Eye (tissue), 1 donor: Measurements from ENCODE around the gene EPN2.
A peak's percentile ranks its signal among the peaks of the same experiment; 100 is the strongest.
"Not testable (repeated sequence)": the region's sequence is repeated elsewhere in the genome, so short reads cannot be mapped to it uniquely, and the experiment has no call there.

Experiments used
- DNase-seq: peaks from one replicate; pipeline ENCODE4 v3.0.0-alpha.2; 2015

The EPN2 gene

DNA sequence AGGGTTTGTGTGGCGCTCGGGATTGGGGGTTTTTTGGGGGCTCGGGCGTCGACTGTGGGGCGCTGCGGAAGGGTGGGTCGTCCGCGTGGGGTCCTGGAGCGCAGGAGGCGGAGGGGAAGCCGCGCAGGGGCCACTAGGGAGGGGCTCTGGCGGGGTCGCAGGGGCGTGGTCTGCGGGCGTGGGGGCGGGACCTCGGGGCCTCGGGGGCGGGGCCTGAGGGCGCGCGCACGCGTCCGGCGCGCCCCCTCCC, at the start of gene EPN2:
TSS of gene EPN2 (plus strand) at position 228 of the 250 bp plus-strand sequence. CDS start 45,754 bp downstream, outside the sequence.
- peak; percentile 85 for DNase-seq

DNA sequence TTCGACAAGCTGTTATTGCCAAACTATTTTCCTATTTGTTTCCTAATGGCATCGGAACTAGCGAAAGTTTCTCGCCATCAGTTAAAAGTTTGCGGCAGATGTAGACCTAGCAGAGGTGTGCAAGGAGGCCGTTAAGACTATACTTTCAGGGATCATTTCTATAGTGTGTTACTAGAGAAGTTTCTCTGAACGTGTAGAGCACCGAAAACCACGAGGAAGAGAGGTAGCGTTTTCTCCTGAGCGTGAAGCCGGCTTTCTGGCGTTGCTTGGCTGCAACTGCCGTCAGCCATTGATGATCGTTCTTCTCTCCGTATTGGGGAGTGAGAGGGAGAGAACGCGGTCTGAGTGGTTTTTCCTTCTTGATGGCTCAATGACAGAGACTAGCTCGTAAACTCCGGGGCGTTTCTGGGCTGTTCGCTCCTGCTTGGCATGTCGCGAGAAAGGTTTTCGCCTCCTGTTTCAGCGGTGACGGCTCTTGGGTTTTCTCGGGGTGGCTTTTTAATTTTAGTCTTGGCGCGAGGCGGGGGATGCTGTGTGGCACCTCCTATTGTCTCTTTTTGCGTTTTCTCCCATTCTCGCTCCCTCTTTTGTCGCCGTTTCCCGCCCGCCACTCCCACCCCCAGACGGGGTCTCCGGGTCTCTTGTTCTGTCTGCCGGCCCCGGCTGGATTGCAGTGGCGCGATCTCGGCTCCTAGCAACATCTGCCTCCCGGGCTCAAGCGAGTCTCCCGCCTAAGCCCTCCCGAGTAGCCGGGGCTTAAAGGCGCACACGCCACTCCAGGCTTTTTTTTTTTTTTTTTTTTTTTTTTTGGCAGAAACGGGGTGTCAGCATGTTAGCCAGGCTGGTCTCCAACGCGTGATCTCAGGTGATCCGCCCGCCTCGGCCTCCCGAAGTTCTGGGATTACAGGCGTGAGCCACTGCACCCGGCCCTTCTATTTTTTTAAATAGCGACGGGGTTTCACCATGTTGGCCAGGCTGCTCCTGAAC, 49.0 kb upstream of the EPN2 start:
- DNase-seq, result not testable (repeated sequence)

DNA sequence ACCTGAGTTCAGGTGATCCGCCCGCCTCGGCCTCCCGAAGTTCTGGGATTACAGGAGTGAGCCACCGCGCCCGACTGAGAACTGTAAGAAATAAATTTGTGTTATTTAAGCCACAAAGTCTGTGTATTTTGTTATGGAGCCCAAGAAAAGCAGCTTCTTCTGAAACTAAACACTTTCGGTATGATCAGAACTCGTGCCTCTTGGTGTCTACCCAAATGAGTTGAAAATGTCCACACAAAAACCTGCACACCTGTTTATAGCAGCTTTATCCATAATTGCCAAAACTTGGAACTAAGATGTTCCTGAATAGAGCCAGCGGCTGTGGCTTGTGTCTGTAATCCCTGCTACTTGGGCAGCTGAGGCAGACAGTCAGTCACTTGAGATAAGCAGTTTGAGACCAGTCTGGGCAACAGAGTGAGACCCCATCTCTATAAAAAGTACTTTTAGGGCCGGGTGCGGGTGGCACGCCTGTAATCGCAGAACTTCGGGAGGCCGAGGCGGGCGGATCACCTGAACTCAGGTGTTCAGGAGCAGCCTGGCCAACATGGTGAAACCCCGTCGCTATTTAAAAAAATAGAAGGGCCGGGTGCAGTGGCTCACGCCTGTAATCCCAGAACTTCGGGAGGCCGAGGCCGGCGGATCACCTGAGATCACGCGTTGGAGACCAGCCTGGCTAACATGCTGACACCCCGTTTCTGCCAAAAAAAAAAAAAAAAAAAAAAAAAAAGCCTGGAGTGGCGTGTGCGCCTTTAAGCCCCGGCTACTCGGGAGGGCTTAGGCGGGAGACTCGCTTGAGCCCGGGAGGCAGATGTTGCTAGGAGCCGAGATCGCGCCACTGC, 48.1 kb upstream of the EPN2 start:
- not testable (repeated sequence) for DNase-seq

DNA sequence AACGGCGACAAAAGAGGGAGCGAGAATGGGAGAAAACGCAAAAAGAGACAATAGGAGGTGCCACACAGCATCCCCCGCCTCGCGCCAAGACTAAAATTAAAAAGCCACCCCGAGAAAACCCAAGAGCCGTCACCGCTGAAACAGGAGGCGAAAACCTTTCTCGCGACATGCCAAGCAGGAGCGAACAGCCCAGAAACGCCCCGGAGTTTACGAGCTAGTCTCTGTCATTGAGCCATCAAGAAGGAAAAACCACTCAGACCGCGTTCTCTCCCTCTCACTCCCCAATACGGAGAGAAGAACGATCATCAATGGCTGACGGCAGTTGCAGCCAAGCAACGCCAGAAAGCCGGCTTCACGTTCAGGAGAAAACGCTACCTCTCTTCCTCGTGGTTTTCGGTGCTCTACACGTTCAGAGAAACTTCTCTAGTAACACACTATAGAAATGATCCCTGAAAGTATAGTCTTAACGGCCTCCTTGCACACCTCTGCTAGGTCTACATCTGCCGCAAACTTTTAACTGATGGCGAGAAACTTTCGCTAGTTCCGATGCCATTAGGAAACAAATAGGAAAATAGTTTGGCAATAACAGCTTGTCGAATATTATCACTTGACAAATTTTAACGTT, 47.3 kb upstream of the EPN2 start:
- not testable (repeated sequence) for DNase-seq

DNA sequence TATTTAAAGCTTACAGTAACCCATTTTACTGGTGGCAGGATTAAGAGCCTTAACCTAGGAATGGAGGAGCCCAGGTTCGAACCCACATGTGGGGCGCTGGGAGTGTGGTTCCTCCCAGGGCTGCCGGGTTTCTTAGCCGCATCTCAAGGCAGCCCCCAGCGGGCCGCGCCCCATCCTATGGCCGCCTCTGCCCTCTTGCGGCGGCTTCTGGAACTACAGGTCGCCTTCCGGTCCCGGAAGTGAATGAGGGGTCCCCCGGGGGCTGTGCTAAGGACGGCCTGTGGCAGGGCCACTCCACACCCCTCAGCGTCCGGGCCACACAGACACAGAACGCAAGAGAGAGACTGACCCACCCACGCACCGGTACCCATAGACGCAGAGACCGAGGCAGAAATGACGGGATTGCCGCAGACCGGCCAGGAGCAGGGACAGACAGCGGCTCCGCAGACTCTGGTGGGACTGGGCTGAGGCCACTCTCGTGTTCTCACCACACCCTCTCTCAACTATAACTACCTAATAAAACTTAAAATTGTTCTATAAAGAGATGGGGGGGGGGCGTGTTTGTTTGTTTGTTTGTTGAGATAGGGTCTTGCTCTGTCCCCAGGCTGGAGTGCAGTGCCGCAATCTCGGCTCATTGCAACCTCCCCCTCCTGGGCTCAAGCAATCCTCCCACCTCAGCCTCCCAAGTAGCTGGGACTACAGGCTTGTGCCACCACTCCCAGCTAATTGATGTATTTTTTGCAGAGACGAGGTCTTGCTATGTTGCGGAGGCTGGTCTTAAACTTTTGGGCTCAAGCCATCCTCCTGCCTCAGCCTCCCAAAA, 40.6 kb upstream of the EPN2 start:
- not testable (repeated sequence) for DNase-seq

DNA sequence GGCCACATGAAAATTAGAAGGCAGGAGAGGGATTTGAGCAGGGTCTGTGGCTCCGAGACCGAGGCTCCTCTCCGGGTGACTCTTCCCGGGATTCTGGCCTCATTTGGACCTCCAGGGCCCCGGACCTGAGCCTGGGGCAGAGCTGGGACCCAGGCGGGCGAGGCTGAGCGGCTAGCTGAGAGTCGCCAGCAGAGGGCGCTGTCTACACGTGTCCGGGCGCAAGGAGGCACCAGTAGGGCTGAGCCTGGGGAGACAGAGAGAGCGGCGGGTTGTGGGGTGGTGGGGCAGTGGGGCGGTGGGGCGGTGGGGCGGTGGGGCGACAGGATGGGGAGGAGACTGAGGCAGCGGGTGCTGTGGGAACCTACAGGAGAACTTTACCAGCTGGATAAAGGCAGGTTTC, 34.7 kb upstream of the EPN2 start:
- not testable (repeated sequence) for DNase-seq

DNA sequence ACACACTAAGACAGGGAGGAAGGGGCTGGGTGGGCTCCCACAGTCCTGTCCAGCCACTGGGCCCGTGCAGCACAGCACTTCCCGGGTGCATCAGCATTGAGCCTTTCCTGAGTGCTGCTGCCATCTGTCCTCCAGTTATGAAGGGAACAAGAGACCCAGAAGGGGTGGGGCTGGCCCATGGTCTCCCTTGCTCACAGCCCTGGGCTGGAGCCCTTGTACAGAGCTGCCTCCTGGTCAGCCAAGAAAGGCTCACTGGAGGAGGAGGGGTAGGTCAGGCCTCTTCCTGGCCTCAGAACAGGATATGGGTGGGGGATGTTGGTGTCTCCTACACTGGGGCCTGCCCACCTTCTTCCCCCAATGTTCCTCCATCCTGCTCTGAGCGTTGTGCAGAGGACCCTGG, 33.7 kb upstream of the EPN2 start:
- not testable (repeated sequence) for DNase-seq

DNA sequence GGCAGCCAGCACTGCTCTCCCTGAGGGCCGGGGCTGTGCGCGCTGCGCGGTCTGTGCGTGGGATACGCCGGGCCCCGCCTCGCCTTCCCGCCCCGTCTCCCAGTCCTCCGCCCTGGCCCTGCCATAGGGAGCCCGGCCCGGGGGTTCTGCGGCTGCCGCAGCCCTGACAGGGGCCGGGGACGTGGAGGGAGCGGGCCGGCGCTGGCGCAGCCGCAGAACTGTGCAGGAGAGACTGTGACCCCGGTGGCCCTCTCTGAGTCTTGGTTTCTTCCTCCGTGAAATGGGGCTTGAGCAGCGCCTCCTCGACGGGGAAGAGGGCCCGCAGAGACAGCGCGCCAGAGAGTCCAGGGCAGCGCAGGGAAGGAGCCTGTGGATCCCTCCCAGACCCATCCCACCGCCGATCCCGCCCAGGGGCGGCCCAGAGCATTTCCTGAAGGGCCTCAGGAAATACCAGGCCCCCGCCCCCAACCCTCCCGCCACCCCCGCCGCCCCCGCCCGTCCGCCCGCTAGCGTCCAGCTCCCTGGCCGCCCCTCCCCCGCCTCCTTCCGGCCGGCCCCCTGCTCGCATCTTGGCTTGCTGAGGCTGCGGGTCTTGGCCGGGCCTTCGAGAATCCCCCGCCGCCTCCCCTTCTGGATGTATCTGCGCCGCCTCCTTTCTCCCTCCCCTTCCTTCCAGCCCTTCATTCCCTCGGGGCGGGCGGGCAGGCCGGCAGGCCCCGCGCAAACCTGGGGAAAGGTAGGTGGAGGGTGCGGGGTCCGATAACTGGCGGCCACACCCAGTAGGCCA, 21.9 kb upstream of the EPN2 start:
- not testable (repeated sequence) for DNase-seq

DNA sequence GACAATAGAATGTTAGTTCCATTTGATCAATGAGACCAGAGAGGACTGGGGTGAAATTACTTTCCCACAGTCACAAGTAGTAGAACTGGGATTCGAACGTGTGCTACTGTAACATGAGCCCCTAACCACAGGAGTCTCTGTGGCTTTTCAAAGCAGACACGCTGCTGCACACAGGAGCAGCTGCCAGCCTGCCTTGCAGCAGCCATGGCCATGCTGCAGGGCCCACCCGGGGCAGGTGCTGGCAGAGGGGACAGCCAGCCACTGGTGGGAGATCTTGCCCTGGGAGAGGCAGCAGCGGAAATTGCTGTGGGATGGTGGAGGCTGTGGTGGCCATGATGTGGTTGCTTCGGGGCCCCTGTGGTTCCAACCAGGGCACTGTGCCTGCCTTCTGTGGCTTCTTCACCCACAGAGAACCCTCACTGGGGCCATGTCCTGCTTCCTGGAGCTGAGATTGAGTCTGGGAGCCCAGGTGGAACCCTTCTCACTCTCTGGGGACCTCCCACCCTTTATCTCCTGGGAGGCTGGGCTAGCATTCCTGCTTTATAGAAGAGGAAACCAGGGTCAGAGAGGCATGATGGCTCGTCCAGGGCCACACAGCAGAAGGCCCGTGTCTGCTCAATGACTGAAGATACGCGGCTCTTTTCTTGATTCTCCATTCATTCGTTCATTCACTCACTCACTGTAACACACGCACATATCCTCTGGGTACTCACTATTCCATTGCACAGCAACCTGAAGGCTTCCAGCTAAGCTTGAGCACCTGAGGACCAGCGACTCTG, 20.8 kb upstream of the EPN2 start:
- not testable (repeated sequence) for DNase-seq

DNA sequence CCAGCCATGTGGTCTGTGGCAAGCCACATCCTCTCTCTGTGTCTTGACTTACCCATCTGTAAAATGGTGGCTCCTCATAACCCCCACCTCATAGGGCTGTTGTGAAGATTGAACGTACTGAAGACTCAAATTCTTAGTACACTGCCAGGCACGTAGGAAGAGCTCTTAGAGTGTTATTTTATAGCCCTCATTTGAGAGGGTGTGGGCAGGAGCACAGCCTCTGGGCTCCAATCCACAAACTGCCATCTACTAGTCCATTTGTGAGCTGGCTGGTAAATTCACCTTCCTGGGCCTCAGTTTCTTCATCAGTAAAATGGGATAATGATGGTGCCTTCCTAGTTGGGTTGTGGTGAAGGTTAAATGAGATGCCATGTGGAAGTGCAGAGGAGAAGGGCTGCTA, 18.3 kb upstream of the EPN2 start:
- DNase-seq, result not testable (repeated sequence)

DNA sequence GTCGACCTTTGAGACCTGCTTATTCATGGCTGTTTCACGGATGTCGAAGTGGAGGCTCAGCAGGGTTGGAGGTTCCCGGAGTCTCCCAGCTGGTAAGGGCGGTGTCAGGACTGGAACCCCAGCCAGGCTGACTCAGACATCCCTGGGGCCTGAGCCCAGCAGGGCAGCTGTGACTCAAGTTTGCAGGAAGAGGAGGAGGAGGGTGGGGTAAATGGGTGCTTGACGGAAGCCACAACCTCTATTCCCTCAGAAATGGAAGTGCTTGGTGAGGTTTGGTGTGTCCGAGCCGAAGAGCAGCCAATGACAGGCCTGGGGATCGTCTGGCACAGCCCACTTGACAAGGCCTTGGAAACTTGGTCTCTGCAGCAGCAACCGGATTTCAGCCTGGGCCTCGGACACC, 17.8 kb upstream of the EPN2 start:
- DNase-seq, result not testable (repeated sequence)

DNA sequence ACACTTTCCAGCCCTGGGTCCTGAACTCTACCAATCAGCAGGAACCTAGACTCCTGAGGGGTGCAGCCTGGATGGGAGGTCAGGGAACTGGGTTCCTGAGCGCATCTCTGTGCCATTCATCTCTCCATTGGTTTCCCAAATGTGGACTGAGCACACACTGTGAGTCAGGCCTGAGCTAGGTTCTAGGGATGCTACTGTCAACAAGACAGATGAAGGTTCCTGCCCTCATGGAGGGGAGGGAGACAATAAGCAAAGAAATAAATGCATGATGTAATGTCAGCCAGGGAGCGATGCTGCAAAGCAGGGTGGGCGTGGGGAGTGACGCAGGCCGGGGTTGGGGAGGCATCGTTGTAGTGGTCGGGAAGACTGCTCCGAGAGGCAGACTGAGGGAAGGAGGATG, 17.0 kb upstream of the EPN2 start:
- DNase-seq, result not testable (repeated sequence)

DNA sequence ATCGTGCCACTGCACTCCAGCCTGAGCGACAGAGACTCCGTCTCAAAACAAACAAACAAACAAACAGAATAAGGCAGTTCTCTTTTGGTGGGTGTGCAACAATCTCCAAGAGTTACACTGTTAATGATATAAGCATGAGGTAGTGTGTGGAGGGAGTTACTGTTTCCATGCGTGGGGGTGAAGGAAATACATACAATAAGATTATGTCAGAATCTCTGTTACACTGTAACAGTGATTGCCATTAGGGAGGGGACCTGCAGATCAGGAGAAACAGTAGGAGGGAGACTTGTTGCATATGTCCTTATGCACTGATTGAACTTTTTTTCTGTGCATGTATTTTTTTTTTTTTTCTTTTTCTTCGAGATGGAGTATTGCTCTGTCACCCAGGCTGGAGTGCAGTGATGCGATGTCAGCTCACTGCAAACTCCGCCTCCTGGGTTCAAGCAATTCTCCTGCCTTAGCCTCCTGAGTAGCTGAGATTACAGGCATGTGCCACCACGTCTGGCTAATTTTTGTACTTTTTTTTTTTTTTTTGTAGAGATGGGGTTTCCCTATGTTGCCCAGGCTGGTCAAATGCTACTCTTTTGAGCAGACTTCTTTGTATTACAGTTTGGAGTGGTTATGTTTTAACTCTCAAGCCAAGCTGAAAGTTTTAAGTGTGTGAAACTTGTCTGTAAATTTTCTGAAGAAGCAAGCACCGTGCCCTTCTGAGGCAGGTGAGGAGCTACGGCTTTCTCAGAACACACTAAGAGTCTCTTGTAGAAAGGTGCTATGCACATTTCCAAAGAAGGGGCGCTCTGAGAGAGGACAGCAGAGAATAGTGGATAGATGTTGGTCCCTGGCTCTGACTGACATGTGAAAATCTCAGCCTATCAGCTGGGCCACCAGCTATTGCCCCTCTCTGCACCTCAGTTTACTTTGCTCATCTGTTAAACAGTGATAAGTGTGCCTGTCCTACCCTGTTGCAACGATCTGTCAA, 10.3 kb upstream of the EPN2 start:
- not testable (repeated sequence) for DNase-seq

DNA sequence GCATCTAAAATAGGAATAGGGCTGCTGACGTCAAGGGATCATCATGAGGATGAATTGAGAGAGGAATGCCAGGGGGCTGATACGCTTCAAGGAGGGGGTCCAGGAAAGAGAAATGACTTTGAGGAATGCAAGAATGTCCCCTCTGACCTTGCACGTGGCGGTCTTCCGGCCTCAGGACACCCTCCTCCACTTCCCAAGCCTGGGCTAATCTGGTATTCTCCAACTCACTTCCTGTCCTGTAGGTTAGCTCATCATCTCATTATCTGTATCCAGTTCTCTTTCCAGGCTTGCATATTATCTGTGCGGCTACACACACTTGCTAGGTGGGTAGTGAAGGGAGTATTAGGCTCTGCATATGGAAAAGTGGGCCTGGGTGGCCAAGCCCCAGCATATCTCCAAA, 2.5 kb upstream of the EPN2 start:
- not testable (repeated sequence) for DNase-seq

DNA sequence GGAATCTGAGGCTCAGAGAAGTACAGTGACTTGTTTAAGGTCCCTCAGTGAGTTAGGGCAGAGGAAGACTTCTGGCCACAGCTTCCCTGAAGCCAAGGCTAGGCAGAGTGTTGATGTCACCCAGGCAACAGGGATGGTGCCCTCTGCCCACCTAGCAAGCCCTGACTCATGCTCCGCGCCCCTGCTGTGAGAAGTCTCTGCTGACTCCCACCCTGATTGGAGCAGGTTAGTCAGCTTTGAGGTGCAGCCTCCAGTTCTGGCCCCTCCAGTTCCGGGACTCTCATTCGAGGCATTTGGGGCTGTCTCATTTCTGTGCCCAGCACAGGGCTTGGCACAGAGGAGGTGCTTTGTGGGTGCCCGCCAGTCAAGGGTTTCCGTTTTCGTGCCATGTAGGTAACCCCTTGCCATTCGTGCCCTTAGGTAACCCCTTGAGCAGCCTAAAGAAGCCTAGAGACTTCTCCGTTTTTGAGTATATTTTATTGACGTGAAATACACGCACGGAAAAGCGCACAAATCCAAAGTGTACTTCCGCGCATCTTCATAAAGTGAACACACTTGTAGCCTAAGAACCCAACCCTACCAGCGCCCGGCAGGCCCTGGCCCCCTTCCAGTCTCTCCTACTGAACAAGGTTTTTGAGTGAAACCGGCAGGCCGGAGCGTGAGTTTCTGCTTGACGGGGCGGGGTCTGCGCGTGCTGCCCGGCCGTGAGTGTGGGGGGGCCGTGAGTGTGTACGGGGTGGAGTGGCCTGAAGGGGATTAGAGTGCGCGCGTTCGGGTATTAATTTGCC, 621 bp upstream of the EPN2 start:
- DNase-seq, result not testable (repeated sequence)

DNA sequence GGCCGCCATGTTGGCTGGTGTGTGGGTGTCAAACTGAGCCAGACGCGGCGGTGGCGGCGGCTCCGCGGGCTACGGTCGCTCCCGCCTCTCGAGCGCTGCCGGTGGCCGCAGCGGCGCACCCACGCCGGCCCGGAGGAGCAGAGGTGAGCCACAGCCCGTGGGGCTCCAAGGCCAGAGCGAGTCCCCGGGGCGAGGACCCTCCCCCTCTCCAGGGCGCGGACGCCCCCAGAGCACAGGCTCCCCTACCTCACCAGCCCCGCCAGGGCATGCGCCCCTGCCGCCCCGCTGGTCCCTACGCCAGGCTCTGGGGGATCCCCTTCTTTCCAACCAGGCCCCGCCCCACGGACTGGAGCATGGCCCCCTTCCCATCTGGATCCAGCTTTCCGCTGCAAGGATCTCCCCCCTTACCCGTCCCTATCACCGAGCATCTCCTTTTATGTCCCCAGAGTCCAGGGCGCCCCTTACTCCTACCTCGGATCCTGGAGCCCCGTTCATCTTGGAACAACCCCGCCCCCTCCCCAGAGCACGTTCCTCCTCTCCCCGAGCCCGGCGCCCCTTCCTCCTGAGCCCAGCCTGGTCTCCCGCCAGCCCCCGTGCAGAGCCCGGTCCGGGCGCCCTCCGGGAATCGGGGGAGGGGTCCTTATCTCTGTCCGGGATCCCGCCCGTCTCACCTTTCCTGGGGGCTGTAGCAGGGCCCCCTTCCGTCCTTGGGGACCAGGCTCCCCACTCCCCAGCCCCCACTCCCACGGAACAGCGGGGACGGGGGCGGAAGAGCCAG, 412 bp downstream of the EPN2 start:
- peak; percentile 75 for DNase-seq

DNA sequence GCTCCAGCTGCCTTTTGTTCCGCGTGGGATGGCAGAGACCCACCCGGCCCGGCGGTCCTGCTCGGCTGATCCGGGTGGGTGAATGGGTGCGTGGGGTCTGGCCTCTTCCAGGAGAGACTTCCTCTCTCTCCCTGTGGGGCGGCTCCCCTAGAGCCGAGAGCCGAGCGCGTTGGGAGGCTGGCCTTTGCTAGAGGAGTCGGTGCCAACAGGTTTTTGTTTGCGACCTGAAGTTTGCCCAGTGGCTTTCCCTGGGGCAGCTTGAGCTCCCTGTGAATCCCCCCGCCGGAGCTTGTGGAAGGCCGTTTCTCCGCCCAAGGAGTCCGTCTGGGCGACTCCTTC, 970 bp downstream of the EPN2 start:
- peak; percentile 51 for DNase-seq

DNA sequence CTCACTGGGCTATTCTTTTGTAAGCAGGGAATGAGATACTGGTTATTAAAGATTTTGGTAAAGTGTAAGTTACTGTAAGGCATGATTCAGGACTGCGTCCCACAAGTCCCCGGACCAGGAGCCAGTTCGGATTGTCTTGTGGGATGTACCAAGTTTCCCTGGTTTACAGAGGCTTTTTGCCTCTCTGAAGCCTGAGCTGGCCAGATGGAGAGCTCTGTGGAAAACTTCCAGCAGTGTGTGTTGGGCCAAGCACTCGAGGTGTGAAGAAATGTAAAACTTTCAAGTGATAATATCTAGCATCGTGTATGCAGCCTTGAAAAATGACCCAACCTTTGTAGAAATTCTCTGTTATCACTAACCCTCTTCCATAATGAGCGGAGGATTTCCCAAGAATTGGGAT, 2.4 kb downstream of the EPN2 start:
- no peak for DNase-seq
